Measurements from ENCODE around the gene PEPD.

The PEPD gene

DNA sequence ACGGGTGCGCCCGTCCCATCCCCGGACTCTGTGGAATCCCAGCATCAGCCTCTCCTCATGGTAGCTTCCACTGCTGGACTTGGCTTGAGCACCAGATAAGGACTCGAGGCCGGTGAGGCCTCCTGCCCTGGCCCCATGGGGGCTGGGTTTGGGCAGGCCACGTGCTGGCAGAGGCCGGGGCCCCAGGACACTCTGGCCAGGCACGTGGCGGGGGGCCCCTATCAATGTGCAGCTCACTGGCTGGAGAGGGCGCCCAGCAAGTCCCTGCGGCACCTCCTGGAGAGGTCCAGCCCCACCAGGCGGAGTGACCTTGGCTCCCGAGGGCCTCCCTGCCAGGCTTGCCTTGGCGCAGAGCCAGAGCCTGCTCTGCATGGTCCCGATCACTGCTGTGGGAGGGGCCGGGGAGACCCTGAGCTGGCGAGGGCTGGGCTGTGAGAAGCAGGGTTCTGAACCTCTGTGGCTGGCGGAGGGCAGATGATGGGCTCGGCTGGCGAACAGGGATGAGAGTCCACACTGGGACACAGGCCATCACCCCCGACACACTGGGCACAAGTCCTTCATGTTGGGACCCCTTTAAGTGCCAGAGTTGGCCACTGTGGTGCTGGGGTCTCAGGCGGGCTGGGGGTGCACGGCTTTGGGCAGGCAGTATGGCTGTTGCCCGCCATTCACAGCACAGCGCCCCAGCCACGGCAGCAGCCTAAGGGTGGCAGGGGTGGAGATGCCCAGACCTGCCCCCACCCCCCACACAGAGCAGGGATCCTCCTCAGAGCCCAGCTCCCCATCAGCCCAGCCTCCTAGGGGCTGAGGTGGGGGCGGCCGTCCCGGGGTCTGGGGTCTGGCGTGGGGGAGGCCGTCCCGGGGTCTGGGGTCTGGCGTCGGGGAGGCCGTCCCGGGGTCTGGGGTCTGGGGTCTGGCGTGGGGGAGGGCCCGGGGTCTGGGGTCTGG is 129.0 kb downstream of the PEPD start:
- no peak overlapping the region for H3K4me3 ChIP-seq (replicated peaks; ENCODE audit: low read depth, low read length)
- no peak for DNase-seq (ENCODE audit: extremely low read depth, low read depth)
- TF ChIP-seq, protein P1, sequence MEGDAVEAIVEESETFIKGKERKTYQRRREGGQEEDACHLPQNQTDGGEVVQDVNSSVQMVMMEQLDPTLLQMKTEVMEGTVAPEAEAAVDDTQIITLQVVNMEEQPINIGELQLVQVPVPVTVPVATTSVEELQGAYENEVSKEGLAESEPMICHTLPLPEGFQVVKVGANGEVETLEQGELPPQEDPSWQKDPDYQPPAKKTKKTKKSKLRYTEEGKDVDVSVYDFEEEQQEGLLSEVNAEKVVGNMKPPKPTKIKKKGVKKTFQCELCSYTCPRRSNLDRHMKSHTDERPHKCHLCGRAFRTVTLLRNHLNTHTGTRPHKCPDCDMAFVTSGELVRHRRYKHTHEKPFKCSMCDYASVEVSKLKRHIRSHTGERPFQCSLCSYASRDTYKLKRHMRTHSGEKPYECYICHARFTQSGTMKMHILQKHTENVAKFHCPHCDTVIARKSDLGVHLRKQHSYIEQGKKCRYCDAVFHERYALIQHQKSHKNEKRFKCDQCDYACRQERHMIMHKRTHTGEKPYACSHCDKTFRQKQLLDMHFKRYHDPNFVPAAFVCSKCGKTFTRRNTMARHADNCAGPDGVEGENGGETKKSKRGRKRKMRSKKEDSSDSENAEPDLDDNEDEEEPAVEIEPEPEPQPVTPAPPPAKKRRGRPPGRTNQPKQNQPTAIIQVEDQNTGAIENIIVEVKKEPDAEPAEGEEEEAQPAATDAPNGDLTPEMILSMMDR (IDR thresholded peaks at IDR 0.05; ENCODE audit: low read depth, low read length, missing control alignments): no peak

DNA sequence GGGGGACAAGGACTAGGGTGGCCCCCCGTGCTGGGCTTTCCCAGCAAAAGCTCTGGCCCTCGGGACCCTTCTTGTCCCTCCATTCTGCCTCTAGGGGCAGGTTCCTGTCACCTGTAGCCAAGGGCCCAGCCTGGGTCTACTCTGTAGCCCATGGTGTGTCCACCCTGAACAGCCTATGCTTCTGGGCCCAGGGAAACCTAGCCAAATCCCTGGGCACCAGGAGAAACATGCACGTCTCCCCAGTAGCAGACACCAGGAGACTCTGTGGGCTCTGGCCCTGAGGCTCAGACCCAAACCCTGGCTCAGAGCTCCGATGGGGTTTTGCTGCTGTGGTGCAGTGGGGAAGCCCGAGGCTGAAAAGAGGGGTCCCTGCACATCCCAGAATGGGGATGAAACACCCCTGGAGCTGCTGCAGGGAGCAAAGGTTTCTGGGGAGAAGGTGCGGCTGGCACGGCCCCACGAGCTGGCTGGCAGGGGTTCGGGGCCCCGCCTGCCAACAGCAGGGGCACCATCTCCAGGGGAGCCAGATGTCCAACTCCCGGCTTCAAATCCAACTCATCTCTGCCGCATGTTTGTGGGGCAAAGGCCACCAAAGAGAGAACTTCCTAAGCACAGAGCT is 129.9 kb downstream of the PEPD start:
- no peak overlapping the region for H3K4me3 ChIP-seq (replicated peaks; ENCODE audit: low read depth, low read length)
- TF ChIP-seq, protein P1 (IDR thresholded peaks at IDR 0.05; ENCODE audit: low read depth, low read length, missing control alignments): no peak
- DNase-seq (ENCODE audit: extremely low read depth, low read depth): no peak

DNA sequence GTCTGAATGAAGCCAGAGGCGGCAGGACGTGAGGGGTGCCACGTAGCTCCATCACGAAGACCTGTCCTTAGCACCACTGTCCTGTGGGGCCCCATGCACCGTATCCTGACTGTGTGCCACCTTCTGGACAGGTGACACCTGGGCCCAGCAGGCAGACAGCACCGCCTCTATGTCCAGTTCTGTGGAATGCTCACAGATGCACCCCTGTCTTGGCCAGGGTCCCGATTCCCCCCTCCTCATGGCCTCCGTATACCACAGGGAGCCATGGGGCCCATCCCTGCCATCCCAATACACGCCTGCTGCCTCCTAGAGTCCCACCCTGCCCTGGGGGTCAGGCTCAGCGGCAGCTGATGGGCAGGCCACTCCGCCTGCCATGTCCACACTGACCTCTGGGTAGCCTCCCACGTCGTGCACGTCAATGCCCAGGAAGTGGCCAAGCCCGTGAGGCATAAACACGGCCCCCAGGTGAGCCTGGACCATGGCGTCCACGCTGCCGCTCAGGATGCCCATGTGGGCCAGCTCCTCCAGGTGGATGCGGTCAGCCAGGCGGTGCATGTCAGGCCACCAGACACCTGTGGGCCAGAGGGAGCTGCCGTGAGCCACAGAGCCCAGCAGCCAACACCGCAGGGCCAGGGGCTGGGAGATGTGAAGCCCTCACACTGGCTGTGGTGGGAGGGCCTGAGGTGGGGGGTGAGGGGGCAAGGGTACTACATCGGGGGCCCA is 130.5 kb downstream of the PEPD start:
- TF ChIP-seq, protein P1 (IDR thresholded peaks at IDR 0.05; ENCODE audit: low read depth, low read length, missing control alignments): no peak
- DNase-seq (ENCODE audit: extremely low read depth, low read depth): no peak
- no peak overlapping the region for H3K4me3 ChIP-seq (replicated peaks; ENCODE audit: low read depth, low read length)

DNA sequence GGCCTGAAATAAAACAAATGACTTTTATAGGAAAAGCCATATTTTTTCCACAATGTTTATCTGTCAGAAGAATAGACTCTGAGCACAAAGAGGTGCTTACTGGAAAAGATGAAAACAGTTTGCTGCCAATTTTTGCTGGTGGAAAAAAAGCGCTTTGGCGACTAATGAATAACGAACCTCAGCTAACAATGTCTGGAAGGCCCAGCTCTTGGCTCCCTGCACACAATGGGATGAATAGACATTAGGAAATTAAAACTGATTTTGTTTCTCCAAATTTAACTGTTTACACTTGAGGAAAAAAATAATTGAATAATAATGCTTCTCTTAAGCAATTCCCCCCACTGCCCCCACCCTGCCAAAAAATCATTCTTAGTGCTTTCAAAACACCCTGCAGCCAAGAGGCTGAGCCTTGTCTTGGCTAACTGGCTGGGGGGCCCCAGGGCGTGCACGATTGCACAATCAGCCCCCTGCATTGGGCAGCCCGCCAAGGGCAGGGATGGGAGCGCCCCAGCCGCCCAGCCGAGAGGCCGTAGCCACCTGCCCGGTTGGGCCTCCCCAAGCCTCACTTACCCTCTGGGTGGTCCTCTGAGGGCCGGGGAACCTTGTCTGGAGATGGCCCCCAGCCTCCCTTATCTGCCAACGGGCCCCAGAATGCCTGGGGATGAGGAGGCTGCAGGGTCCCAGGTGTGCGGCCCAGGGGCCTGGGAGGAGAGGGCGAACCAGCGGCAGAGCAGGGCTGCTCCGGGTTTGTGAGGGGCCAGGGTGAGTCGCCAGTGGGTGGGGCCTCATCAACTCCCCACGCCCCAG is 131.3 kb downstream of the PEPD start:
- TF ChIP-seq, protein P1 (IDR thresholded peaks at IDR 0.05; ENCODE audit: low read depth, low read length, missing control alignments): no peak
- DNase-seq (ENCODE audit: extremely low read depth, low read depth): no peak
- no peak overlapping the region for H3K4me3 ChIP-seq (replicated peaks; ENCODE audit: low read depth, low read length)

DNA sequence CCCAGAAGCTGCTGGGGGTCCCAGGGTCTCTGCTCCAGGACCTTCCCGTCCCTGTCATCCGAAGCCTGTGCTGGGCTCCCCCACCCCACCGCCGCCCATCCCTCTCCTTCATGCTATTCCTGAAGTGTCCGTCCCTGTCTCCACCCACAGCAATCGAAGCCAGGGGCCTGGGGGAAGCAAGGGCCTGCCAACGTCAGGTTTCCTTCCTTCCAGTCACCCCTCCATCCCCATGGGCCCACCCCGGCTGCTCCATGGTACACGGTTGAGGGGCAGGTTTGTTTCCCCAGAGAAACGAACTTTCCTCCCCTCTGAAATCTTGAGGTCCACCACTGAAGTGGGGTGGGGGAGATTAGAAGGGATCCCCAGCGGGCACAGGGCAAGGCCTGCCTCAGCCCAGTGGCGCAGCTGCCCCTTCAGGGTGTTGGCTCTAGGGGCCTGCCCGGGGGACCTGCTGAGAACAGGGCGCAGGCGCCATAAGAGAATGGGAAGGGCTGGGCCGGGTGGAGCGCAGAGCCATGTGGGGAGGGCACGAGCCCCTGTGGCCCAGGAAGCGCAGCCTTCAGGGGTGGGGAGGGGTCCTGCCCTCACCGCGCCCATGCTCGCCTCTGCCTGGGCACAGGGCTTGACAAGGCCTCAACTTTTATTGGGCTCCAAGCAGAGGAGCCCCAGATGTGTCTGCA is 132.0 kb downstream of the PEPD start:
- no peak overlapping the region for H3K4me3 ChIP-seq (replicated peaks; ENCODE audit: low read depth, low read length)
- no peak for DNase-seq (ENCODE audit: extremely low read depth, low read depth)
- TF ChIP-seq, protein P1 (IDR thresholded peaks at IDR 0.05; ENCODE audit: low read depth, low read length, missing control alignments): no peak
